Adrenal gland (tissue), 19 donors: ENCODE measurements around the gene INF2. TPM values are rescaled to one million over a fixed set of nuclear protein-coding genes. Genes with fewer than 3 reads are reported as not detected.
A peak's percentile ranks its signal among the peaks of the same experiment; 100 is the strongest.

Source experiments
- DNase-seq, 7 donors: peaks; one replicate each; pipeline ENCODE4 v3.0.0-alpha.2; 2019 to 2020
- H3K27ac ChIP-seq, 5 donors: fragments of 200-600 bp; sonication (generic) in 4 of 5; 1 replicate in 3 of 5; 2 replicates in 2 of 5; pipeline versions ENCODE4 v1.5.1 to v1.8.0; 2016 to 2020; ENCODE audit warnings: mild to moderate bottlenecking in 1 of 5
- H3K27me3 ChIP-seq: fragments of 200-600 bp; 2 replicates; pipeline ENCODE4 v1.8.0; 2021
- H3K36me3 ChIP-seq, 2 donors: fragments of 200-600 bp; replicated peaks in 1 of 2; 1 replicate in 1 of 2; 2 replicates in 1 of 2; pipeline versions ENCODE4 v1.5.1 to v1.8.0; 2018 to 2022
- H3K4me1 ChIP-seq, 2 donors: fragments of 200-600 bp; replicated peaks in 1 of 2; 1 replicate in 1 of 2; 2 replicates in 1 of 2; pipeline versions ENCODE4 v1.5.1 to v1.8.0; 2018 to 2021
- H3K4me3 ChIP-seq, 4 donors: fragments of 200-600 bp; sonication (generic) in 3 of 4; one replicate each; pipeline ENCODE4 v1.5.1; 2016 to 2018
- H3K9me3 ChIP-seq, 3 donors: fragments of 200-600 bp; sonication (generic) in 1 of 3; replicated peaks in 1 of 3; 1 replicate in 2 of 3; 2 replicates in 1 of 3; pipeline versions ENCODE4 v1.5.1 to v1.8.0; 2016 to 2021
- CTCF ChIP-seq, 6 experiments: fragments of 450-650 bp in 4 of 6; fragments of 200-600 bp in 2 of 6; sonication (generic) in 1 of 6; IDR thresholded peaks; 1 replicate in 5 of 6; 2 replicates in 1 of 6; pipeline versions ENCODE4 v1.5.1 to v1.8.0; 2016 to 2021; ENCODE audit warnings: antibody characterized with exemption in 6 of 6, mild to moderate bottlenecking in 2 of 6, moderate library complexity in 1 of 6
- POLR2A ChIP-seq, 2 donors: fragments of 450-650 bp; IDR thresholded peaks; one replicate each; pipeline ENCODE4 v1.6.1; 2017; ENCODE audit warnings: antibody characterized with exemption in 2 of 2, mild to moderate bottlenecking in 2 of 2, moderate library complexity in 1 of 2
- WGBS, 4 donors: extraction: QIAGEN DNeasy Blood & Tissue Kit in 2 of 4; methylation state at CpG; one replicate each; pipeline versions ENCODE4 v1.1.5 to v1.1.7; 2013 to 2017; 5-methylcytosine and 5-hydroxymethylcytosine counted together
- intact Hi-C, 2 donors: fragments of 100-400 bp; cut with DNase I; formaldehyde crosslinking; loops; one replicate each; pipeline versions ENCODE4 v1.14.1 to v1.15.0; 2022 to 2023
- long read RNA-seq, 10 donors: library from polyadenylated mRNA in 3 of 10; unstranded in 2 of 10; stranded (forward) in 1 of 10; transcript quantifications; one replicate each; pipeline ENCODE4 v2.0.0 and lab custom pipeline, GENCODE V29; 2021 to 2026
- polyA plus RNA-seq, 3 donors: library from polyadenylated mRNA; stranded (reverse); fragments of 200-250 nt in 2 of 3; fragments of 350-450 nt in 1 of 3; fragmentation: Illumina TruSeq in 1 of 3; extraction: RNeasy Lipid Tissue Mini Kit (QIAGEN cat#74804) in 1 of 3; gene quantifications; one replicate each; pipeline ENCODE4 v1.2.3, GENCODE V29; 2013 to 2014
- total RNA-seq, 9 donors: library from RNA; depleted of rRNA in 4 of 9; stranded (reverse); fragments of >200 nt in 4 of 9; fragments of 120-200 nt in 1 of 9; fragmentation: NEBNext Ultra II Directional in 1 of 9; extraction: Animal tissue kit (Norgen Biotek cat#: 25700) in 1 of 9; gene quantifications; one replicate each; pipeline versions ENCODE4 v1.1.0 to v1.2.4, GENCODE V29; 2013 to 2023
- donor health status: healthy with polysubstance abuse.
- donor health status: Bipolar disorder and iron deficiency.
- donor health status: DM: yes; HTN: yes; CAD: no.
- donor health status: DM: no; HTN: no; CAD: no.
- donor health status: DM: no; HTN: no; CAD: no.
- donor health status: DM: yes; HTN: yes; CAD: no.

INF2 gene
- total RNA-seq (10 to 100 TPM in 8 of 9 donors, 1 to 10 TPM in 1; 8.4 to 72.9 (median 60.7) TPM), polyA plus RNA-seq (100 to 1,000 TPM in 2 of 3 donors, 10 to 100 TPM in 1; 16.3 to 217 (median 117) TPM)
- long read RNA-seq, donor 1 = 0 reads
- long read RNA-seq, donor 2, partial matches to known transcripts = 0 of 2 reads
- long read RNA-seq, donor 2, other reads (novel, unspliced or antisense) = 0 of 2 reads
- long read RNA-seq, donor 3, partial matches to known transcripts = 0 of 1 reads
- long read RNA-seq, donor 3, other reads (novel, unspliced or antisense) = 0 of 1 reads
- long read RNA-seq, donor 4, partial matches to known transcripts = 3 of 8 reads
- long read RNA-seq, donor 4, other reads (novel, unspliced or antisense) = 1 of 8 reads
- long read RNA-seq, donor 5, transcript INF2-204 (5 exons, 1,689 nt) = major isoform, 20 of 44 reads
- long read RNA-seq, donor 5, partial matches to known transcripts = 7 of 44 reads
- long read RNA-seq, donor 5, other reads (novel, unspliced or antisense) = 17 of 44 reads
- long read RNA-seq, donor 6, transcript INF2-204 (5 exons, 1,689 nt) = major isoform, 5 of 8 reads
- long read RNA-seq, donor 6, partial matches to known transcripts = 2 of 8 reads
- long read RNA-seq, donor 6, other reads (novel, unspliced or antisense) = 1 of 8 reads
- long read RNA-seq, donor 7, partial matches to known transcripts = 0 of 1 reads
- long read RNA-seq, donor 7, other reads (novel, unspliced or antisense) = 0 of 1 reads
- long read RNA-seq, donor 8 = 0 reads
- long read RNA-seq, donor 9 = 0 reads
- long read RNA-seq, donor 10 = 0 reads

DNA sequence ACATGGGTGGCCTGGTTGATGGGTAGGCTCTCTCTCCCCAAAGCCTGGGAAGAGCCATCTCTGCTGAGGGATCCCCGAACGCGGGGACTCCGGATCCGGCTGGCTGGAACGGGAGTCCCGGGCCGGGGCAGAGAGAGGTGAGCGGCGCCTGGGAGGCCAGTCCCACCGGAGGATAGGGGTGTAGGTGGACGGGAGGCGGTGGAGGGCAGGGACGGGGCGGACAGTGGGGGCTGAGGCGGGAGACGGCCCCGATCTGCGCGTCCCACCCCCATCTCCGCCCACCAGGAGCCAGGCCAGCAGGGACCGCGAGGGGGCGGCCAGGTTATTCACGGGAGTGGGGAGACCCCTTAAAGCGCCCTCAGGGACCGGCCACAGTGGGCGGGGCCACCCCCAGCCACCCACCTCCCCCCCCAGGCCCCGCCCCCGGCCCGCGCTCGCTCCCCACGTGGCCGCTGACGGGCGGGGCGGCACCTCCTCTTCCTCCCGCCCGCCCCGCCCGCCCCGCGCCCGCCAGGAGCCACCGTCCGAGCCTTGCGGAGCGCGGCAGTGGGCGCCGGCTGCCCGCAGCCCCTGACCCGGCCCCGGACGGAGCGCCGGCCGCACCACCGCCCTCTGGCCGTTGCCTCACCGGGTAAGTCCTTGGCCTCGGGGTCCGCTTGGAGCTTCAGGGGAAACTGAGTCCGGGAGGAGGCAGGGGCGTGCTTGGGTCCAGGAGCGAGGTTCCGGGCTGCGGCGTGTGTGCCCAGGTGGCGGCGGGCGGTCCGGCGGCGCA lies at the start of gene INF2:
Gene INF2, plus strand, starts transcription at position 510 of the 772 bp plus-strand sequence. CDS start 11,748 bp downstream, outside the sequence.
- H3K9me3 ChIP-seq = no peaks in the 10 kb centered on the region
- DNase-seq = peak in 6 of 7 donors; percentile 48 to 68 (median 65)
- TF ChIP-seq CTCF (IDR thresholded peaks at IDR 0.05) (no peak), POLR2A (IDR thresholded peaks at IDR 0.05) (peak in 1 of 2 donors; percentile 34)
- intact Hi-C loops = no loop called here
- H3K27me3 ChIP-seq = no peaks in the 10 kb centered on the region
- H3K36me3 ChIP-seq = no peaks in the 10 kb centered on the region
- WGBS, 4 donors = 0 to 2% (median 1%) methylated on average over 6 to 76 of the region's 76 CpGs
- H3K4me3 ChIP-seq = peak within 1 kb of the TSS; percentile 44 to 99 (median 67)
- H3K27ac ChIP-seq = peak within 1 kb of the TSS; percentile 48 to 94 (median 87)
- H3K4me1 ChIP-seq = peaks cover 30 to 60% of the 10 kb centered on the region in 2 donors

DNA sequence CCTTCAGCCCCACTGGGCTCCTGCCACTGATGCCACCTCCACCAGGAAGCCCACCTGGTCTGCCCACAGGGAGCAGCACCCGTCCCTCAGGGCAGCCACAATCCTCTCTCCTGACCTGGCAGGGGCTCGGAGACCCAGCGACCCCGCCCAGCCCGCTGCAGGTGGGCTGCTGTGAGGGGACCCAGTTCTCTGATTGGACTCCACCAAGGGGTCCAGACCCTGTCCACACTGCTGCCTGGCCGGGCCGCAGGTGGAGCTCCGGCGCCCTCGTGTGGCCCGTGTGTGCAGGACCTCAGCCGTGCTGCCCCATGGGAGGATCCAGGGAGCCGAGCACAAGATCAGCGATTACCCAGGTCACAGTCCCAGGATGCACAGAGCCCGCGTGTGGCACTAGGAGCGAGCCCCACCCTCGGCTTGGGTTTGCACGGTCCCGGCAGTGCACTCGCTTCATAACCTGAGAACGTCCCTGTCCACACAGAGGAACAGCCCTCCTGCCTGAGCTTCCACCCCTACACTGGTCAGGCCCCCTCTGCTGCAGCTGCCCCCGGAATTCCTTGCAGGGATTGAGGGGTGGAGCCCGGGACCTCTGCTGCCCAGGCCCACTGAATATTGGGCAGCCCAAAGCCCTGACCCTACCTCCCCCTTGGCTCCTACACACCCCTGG lies 49.4 kb upstream of the INF2 start:
- Histone ChIP-seq H3K9me3 (no peaks in the 10 kb centered on the region), H3K27me3 (no peaks in the 10 kb centered on the region), H3K4me3 (no peak overlapping the region), H3K4me1 (no peaks in the 10 kb centered on the region), H3K36me3 (no peaks in the 10 kb centered on the region), H3K27ac (no peak overlapping the region)
- TF ChIP-seq CTCF (IDR thresholded peaks at IDR 0.05) (peak; percentile 71 to 91 (median 85)), POLR2A (IDR thresholded peaks at IDR 0.05) (no peak)
- 5 to 80% (median 14%) methylated on average over 1 to 24 of the region's 24 CpGs for WGBS, 4 donors
- DNase-seq = peak; percentile 51 to 80 (median 65)
- intact Hi-C loops = loop anchor here (5.0 to 10.0 kb wide), 3 partner anchors 503 to 555 kb away; partner anchors contain the start of genes KIF26A (in 2 of the 2) and ASPG (in 1 of the 2)

DNA sequence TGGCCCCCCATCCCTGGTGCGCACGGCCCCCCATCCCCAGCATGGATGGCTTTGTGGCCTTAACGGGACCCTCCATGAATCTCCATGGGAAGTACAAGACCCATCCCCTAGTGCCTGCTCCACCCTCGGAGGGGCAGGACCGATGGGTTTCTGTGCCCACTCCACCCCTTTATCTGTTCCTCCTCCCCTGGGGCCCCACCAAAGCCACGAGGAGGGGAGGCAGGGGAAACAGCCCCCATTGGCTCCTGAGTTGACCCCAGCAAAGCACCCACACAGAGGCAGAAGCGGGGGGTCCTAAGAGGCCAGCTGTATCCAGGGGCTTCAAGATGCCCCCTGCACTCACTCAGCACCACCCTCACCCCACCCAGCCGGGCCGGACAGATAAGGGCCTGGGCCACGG lies 48.7 kb upstream of the INF2 start:
- no peak overlapping the region for H3K4me3 ChIP-seq
- WGBS, 4 donors = 73 to 95% (median 77%) methylated on average over 4 to 10 of the region's 10 CpGs; no CpG with 5 or more reads in 1 of the 4 donors
- no peaks in the 10 kb centered on the region for H3K9me3 ChIP-seq
- no peak for DNase-seq
- H3K36me3 ChIP-seq = no peaks in the 10 kb centered on the region
- no peaks in the 10 kb centered on the region for H3K27me3 ChIP-seq
- no peak overlapping the region for H3K27ac ChIP-seq
- H3K4me1 ChIP-seq = no peaks in the 10 kb centered on the region
- TF ChIP-seq CTCF (IDR thresholded peaks at IDR 0.05) = no peak
- intact Hi-C loops = loop anchor here (5.0 to 10.0 kb wide), 2 partner anchors 503 to 556 kb away; partner anchors contain the start of genes ASPG (in 1 of the 2) and KIF26A (in 1 of the 2)
